Adrenal gland (tissue), 12 donors: ENCODE measurements around the gene TGFBR1. TPM values are rescaled to one million over a fixed set of nuclear protein-coding genes. Genes with fewer than 3 reads are reported as not detected.

Experiments used
- DNase-seq, 7 donors: peaks; one replicate each; pipeline ENCODE4 v3.0.0-alpha.2; 2019 to 2020
- H3K27ac ChIP-seq, 5 donors: fragments of 200-600 bp; sonication (generic) in 4 of 5; 1 replicate in 3 of 5; 2 replicates in 2 of 5; pipeline versions ENCODE4 v1.5.1 to v1.8.0; 2016 to 2020; ENCODE audit warnings: mild to moderate bottlenecking in 1 of 5
- H3K27me3 ChIP-seq: fragments of 200-600 bp; 2 replicates; pipeline ENCODE4 v1.8.0; 2021
- H3K36me3 ChIP-seq, 2 donors: fragments of 200-600 bp; replicated peaks in 1 of 2; 1 replicate in 1 of 2; 2 replicates in 1 of 2; pipeline versions ENCODE4 v1.5.1 to v1.8.0; 2018 to 2022
- H3K4me1 ChIP-seq, 2 donors: fragments of 200-600 bp; replicated peaks in 1 of 2; 1 replicate in 1 of 2; 2 replicates in 1 of 2; pipeline versions ENCODE4 v1.5.1 to v1.8.0; 2018 to 2021
- H3K4me3 ChIP-seq, 4 donors: fragments of 200-600 bp; sonication (generic) in 3 of 4; one replicate each; pipeline ENCODE4 v1.5.1; 2016 to 2018
- H3K9me3 ChIP-seq, 3 donors: fragments of 200-600 bp; sonication (generic) in 1 of 3; replicated peaks in 1 of 3; 1 replicate in 2 of 3; 2 replicates in 1 of 3; pipeline versions ENCODE4 v1.5.1 to v1.8.0; 2016 to 2021
- CTCF ChIP-seq, 6 experiments: fragments of 450-650 bp in 4 of 6; fragments of 200-600 bp in 2 of 6; sonication (generic) in 1 of 6; IDR thresholded peaks; 1 replicate in 5 of 6; 2 replicates in 1 of 6; pipeline versions ENCODE4 v1.5.1 to v1.8.0; 2016 to 2021; ENCODE audit warnings: antibody characterized with exemption in 6 of 6, mild to moderate bottlenecking in 2 of 6, moderate library complexity in 1 of 6
- POLR2A ChIP-seq, 2 donors: fragments of 450-650 bp; IDR thresholded peaks; one replicate each; pipeline ENCODE4 v1.6.1; 2017; ENCODE audit warnings: antibody characterized with exemption in 2 of 2, mild to moderate bottlenecking in 2 of 2, moderate library complexity in 1 of 2
- WGBS, 4 donors: extraction: QIAGEN DNeasy Blood & Tissue Kit in 2 of 4; methylation state at CpG; one replicate each; pipeline versions ENCODE4 v1.1.5 to v1.1.7; 2013 to 2017; 5-methylcytosine and 5-hydroxymethylcytosine counted together
- intact Hi-C, 2 donors: fragments of 100-400 bp; cut with DNase I; formaldehyde crosslinking; loops; one replicate each; pipeline versions ENCODE4 v1.14.1 to v1.15.0; 2022 to 2023
- polyA plus RNA-seq, 3 donors: library from polyadenylated mRNA; stranded (reverse); fragments of 200-250 nt in 2 of 3; fragments of 350-450 nt in 1 of 3; fragmentation: Illumina TruSeq in 1 of 3; extraction: RNeasy Lipid Tissue Mini Kit (QIAGEN cat#74804) in 1 of 3; gene quantifications; one replicate each; pipeline ENCODE4 v1.2.3, GENCODE V29; 2013 to 2014
- total RNA-seq, 9 donors: library from RNA; depleted of rRNA in 4 of 9; stranded (reverse); fragments of >200 nt in 4 of 9; fragments of 120-200 nt in 1 of 9; fragmentation: NEBNext Ultra II Directional in 1 of 9; extraction: Animal tissue kit (Norgen Biotek cat#: 25700) in 1 of 9; gene quantifications; one replicate each; pipeline versions ENCODE4 v1.1.0 to v1.2.4, GENCODE V29; 2013 to 2023
- donor health status: healthy with polysubstance abuse.
- donor health status: Bipolar disorder and iron deficiency.
- donor health status: DM: yes; HTN: yes; CAD: no.
- donor health status: DM: no; HTN: no; CAD: no.
- donor health status: DM: no; HTN: no; CAD: no.
- donor health status: DM: yes; HTN: yes; CAD: no.

Gene TGFBR1
- total and polyA plus RNA-seq, 12 donors: 5.5 to 38.5 (median 25.4) TPM

- no peak overlapping the region for H3K27ac ChIP-seq
- H3K9me3 ChIP-seq: no peaks in the 10 kb centered on the region
- intact Hi-C loops: loop anchor here (5.0 to 10.0 kb wide), 2 partner anchors 280 to 287 kb away; no protein-coding TSS in a partner anchor
- no peaks in the 10 kb centered on the region for H3K4me1 ChIP-seq
- H3K36me3 ChIP-seq: peaks cover 0 to 16% of the 10 kb centered on the region in 2 donors
- 92 to 97% (median 95%) methylated on average over 4 of the region's 4 CpGs for WGBS, 4 donors
- TF ChIP-seq CTCF (IDR thresholded peaks at IDR 0.05) (no peak), POLR2A (IDR thresholded peaks at IDR 0.05) (no peak)
- DNase-seq: no peak
- H3K27me3 ChIP-seq: no peaks in the 10 kb centered on the region
- H3K4me3 ChIP-seq: no peak overlapping the region
These were observed 37.4 kb downstream of the TGFBR1 start for GRCh38 chr9:99142275-99142674.

GRCh38 chr9:99143655-99144054 lies 38.7 kb downstream of the TGFBR1 start:
- intact Hi-C loops: loop anchor here (5.0 to 10.0 kb wide), 2 partner anchors 281 to 289 kb away; no protein-coding TSS in a partner anchor
- TF ChIP-seq POLR2A (IDR thresholded peaks at IDR 0.05) (no peak), CTCF (IDR thresholded peaks at IDR 0.05) (no peak)
- DNase-seq: no peak
- H3K4me3 ChIP-seq: no peak overlapping the region
- H3K27ac ChIP-seq: no peak overlapping the region
- 94 to 97% (median 95%) methylated on average over 3 of the region's 3 CpGs for WGBS, 4 donors
- H3K4me1 ChIP-seq: no peaks in the 10 kb centered on the region
- H3K27me3 ChIP-seq: no peaks in the 10 kb centered on the region
- peaks cover 0 to 24% of the 10 kb centered on the region in 2 donors for H3K36me3 ChIP-seq
- H3K9me3 ChIP-seq: no peaks in the 10 kb centered on the region

- TF ChIP-seq POLR2A (IDR thresholded peaks at IDR 0.05) (no peak), CTCF (IDR thresholded peaks at IDR 0.05) (no peak)
- no peak overlapping the region for H3K27ac ChIP-seq
These were observed 40.1 kb downstream of the TGFBR1 start for GRCh38 chr9:99144966-99145365.

GRCh38 chr9:99146574-99146973 lies 41.7 kb downstream of the TGFBR1 start:
- Histone ChIP-seq H3K9me3 (no peaks in the 10 kb centered on the region), H3K4me1 (no peaks in the 10 kb centered on the region), H3K36me3 (peaks cover 0 to 34% of the 10 kb centered on the region in 2 donors), H3K4me3 (no peak overlapping the region), H3K27me3 (no peaks in the 10 kb centered on the region), H3K27ac (no peak overlapping the region)
- no peak for TF ChIP-seq POLR2A (IDR thresholded peaks at IDR 0.05)
- no peak for TF ChIP-seq CTCF (IDR thresholded peaks at IDR 0.05)
- WGBS, 4 donors: 85 to 90% (median 87%) methylated on average over 4 of the region's 4 CpGs
- no peak for DNase-seq
- intact Hi-C loops: loop anchor here in 1 of 2 donors (10.0 kb wide), 1 partner anchor 292 kb away; no protein-coding TSS in a partner anchor

More at GRCh38 chr9:99144966-99145365, 40.1 kb downstream of the TGFBR1 start:
- Histone ChIP-seq H3K4me3 (no peak overlapping the region), H3K27me3 (no peaks in the 10 kb centered on the region), H3K9me3 (no peaks in the 10 kb centered on the region), H3K36me3 (peaks cover 0 to 34% of the 10 kb centered on the region in 2 donors), H3K4me1 (no peaks in the 10 kb centered on the region)
- intact Hi-C loops: loop anchor here (5.0 to 10.0 kb wide), 2 partner anchors 283 to 290 kb away; no protein-coding TSS in a partner anchor
- DNase-seq: no peak
- WGBS, 4 donors: 77 to 91% (median 85%) methylated on average over 4 of the region's 4 CpGs
